GM12878 (cell line): Measurements from ENCODE around the gene RIPOR1. TPM values are rescaled to one million over a fixed set of nuclear protein-coding genes. Genes with fewer than 3 reads are reported as not detected.

Source experiments
- ATAC-seq: fragments of 200-7000 bp; cut with Tn5 transposase; 3 replicates; pipeline ENCODE4 v1.9.1; 2020; ENCODE audit warnings: mild to moderate bottlenecking, moderate library complexity
- BruUV-seq: library from RNA; stranded (reverse); fragments of 400-500 nt; replicated peaks from 2 replicates; lab custom pipeline; 2021; lab: Mats Ljungman, UMichigan
- CTCF ChIA-PET: fragments of 300-600 bp; sonication (Branson Sonifier 250); formaldehyde crosslinking; extraction: SDS; loops from one replicate; lab custom pipeline; 2021; ENCODE audit warnings: inconsistent platforms; lab: Yijun Ruan, JAX
- POLR2A ChIA-PET: fragments of 350-600 bp; formaldehyde crosslinking; extraction: SDS; loops from one replicate; lab custom pipeline; 2021; ENCODE audit warnings: inconsistent platforms; lab: Charles Lee
- RAD21 ChIA-PET: fragments of 300-600 bp; sonication (Branson Sonifier 250); formaldehyde crosslinking; loops from one replicate; lab custom pipeline; 2023; ENCODE audit warnings: antibody characterized with exemption; ENCODE audit not compliant: unreplicated experiment; lab: Charles Lee
- SMC1A ChIA-PET: fragments of 300-600 bp; sonication (Branson Sonifier 250); formaldehyde crosslinking; loops from one replicate; lab custom pipeline; 2023; ENCODE audit not compliant: unreplicated experiment, uncharacterized antibody; lab: Charles Lee
- DNase-seq: peaks from one replicate; pipeline ENCODE4 v3.0.0-alpha.2; 2011; ENCODE audit warnings: low read depth, low spot score
- FAIRE-seq: peaks from 3 replicates; lab custom pipeline; 2011; peaks lifted over from hg19 to GRCh38; lab: Jason Lieb, UNC
- H2AFZ ChIP-seq: 2 replicates; pipeline ENCODE4 v1.6.0; 2011; ENCODE audit warnings: low read depth, low read length, control low read depth; ENCODE audit not compliant: control insufficient read depth
- H3K27ac ChIP-seq: 2 replicates; pipeline ENCODE4 v1.5.1; 2011; ENCODE audit warnings: control low read depth; ENCODE audit not compliant: control insufficient read depth, insufficient read depth
- H3K27me3 ChIP-seq, 2 experiments: replicated peaks in 1 of 2; 2 replicates each; pipeline versions ENCODE4 v1.6.0 to v1.6.1; 2011; ENCODE audit warnings: low read length in 1 of 2; ENCODE audit not compliant: control insufficient read depth in 2 of 2, insufficient read depth in 2 of 2
- H3K36me3 ChIP-seq, 2 experiments: 2 replicates each; pipeline ENCODE4 v1.5.1; 2011; ENCODE audit warnings: low read length in 1 of 2; ENCODE audit not compliant: control insufficient read depth in 2 of 2, insufficient read depth in 2 of 2
- H3K4me1 ChIP-seq: 2 replicates; pipeline ENCODE4 v1.6.1; 2011; ENCODE audit warnings: mild to moderate bottlenecking, low read length, moderate library complexity, mixed read lengths; ENCODE audit not compliant: control insufficient read depth, insufficient read depth
- H3K4me2 ChIP-seq: 2 replicates; pipeline ENCODE4 v1.6.0; 2011; ENCODE audit warnings: control low read depth; ENCODE audit not compliant: control insufficient read depth, insufficient read depth
- H3K4me3 ChIP-seq: fragments of 200-600 bp; sonication (generic); 2 replicates; pipeline ENCODE4 v1.5.1; 2016
- H3K79me2 ChIP-seq: 2 replicates; pipeline ENCODE4 v1.6.0; 2011; ENCODE audit warnings: low read length; ENCODE audit not compliant: control insufficient read depth, insufficient read depth
- H3K9ac ChIP-seq: 2 replicates; pipeline ENCODE4 v1.8.0; 2011; ENCODE audit warnings: low read length, control low read depth, mixed read lengths; ENCODE audit not compliant: control insufficient read depth, insufficient read depth
- H3K9me3 ChIP-seq: replicated peaks from 3 replicates; pipeline ENCODE4 v1.5.1; 2011; ENCODE audit warnings: mild to moderate bottlenecking, low read length; ENCODE audit not compliant: control insufficient read depth, insufficient read depth
- H4K20me1 ChIP-seq: 2 replicates; pipeline ENCODE4 v1.6.0; 2011; ENCODE audit not compliant: control insufficient read depth, insufficient read depth
- ASH2L ChIP-seq: fragments of 300-600, 200-600 bp; sonication (generic); IDR thresholded peaks from 2 replicates; pipeline ENCODE4 v1.6.1; 2017; ENCODE audit warnings: low read depth, mild to moderate bottlenecking, borderline replicate concordance
- ATF2 ChIP-seq: IDR thresholded peaks from 2 replicates; pipeline ENCODE4 v1.6.1; 2012; ENCODE audit warnings: low read length, inconsistent platforms
- BMI1 ChIP-seq: fragments of 450-650 bp; IDR thresholded peaks from 2 replicates; pipeline ENCODE4 v1.6.1; 2016; ENCODE audit warnings: mild to moderate bottlenecking, moderate library complexity, borderline replicate concordance
- CHD1 ChIP-seq: IDR thresholded peaks from 2 replicates; pipeline ENCODE4 v1.6.1; 2012; ENCODE audit warnings: low read depth, low read length, improper control_type of control experiment
- CTCF ChIP-seq, 3 experiments: IDR thresholded peaks in 2 of 3; conservative IDR thresholded peaks in 1 of 3; 2 replicates each; pipeline ENCODE4 v1.5.1; 2011; ENCODE audit warnings: low read depth in 3 of 3, low read length in 3 of 3, mild to moderate bottlenecking in 3 of 3, control low read depth in 2 of 3, moderate library complexity in 2 of 3, inconsistent platforms in 1 of 3, mixed read lengths in 1 of 3; ENCODE audit not compliant: control insufficient read depth in 2 of 3, insufficient read depth in 1 of 3; ENCODE audit errors: extremely low read depth in 1 of 3
- CUX1 ChIP-seq: IDR thresholded peaks from 2 replicates; pipeline ENCODE4 v1.6.1; 2012; ENCODE audit warnings: improper control_type of control experiment, low read depth, low read length; ENCODE audit not compliant: insufficient replicate concordance
- MXI1 ChIP-seq: fragments of 150-350 bp; IDR thresholded peaks from 2 replicates; pipeline ENCODE4 v1.6.1; 2011; ENCODE audit warnings: low read depth, mild to moderate bottlenecking, inconsistent platforms, low read length, improper control_type of control experiment
- SMC3 ChIP-seq: IDR thresholded peaks from 2 replicates; pipeline ENCODE4 v1.6.1; 2011; ENCODE audit warnings: low read length, improper control_type of control experiment, borderline replicate concordance
- TCF3 ChIP-seq: IDR thresholded peaks from 2 replicates; pipeline ENCODE4 v1.6.1; 2012; ENCODE audit warnings: low read depth, mild to moderate bottlenecking, low read length, borderline replicate concordance; ENCODE audit not compliant: insufficient read depth
- ZBTB33 ChIP-seq: fragments of 450-650 bp; IDR thresholded peaks from 2 replicates; pipeline ENCODE4 v1.6.1; 2017; ENCODE audit warnings: mild to moderate bottlenecking
- ZNF217 ChIP-seq: fragments of 450-650 bp; IDR thresholded peaks from 2 replicates; pipeline ENCODE4 v1.6.1; 2017; ENCODE audit warnings: antibody characterized with exemption, mild to moderate bottlenecking
- WGBS: methylation state at CpG from one replicate; pipeline ENCODE4 v1.1.6; 2016; ENCODE audit warnings: low lambda C conversion rate; ENCODE audit not compliant: insufficient replicate concordance, insufficient coverage; ENCODE audit errors: missing lambda C conversion rate; 5-methylcytosine and 5-hydroxymethylcytosine counted together
- in situ Hi-C: fragments of 300-500 bp; cut with MboI; formaldehyde crosslinking; loops from 9 replicates; pipeline ENCODE4 v1.14.3; 2018; ENCODE audit warnings: mixed read lengths
- intact Hi-C: fragments of 100-400 bp; cut with micrococcal nuclease; formaldehyde crosslinking; loops from one replicate; pipeline ENCODE4 v1.14.2; 2022; ENCODE audit not compliant: unreplicated experiment
- polyA plus RNA-seq, 11 experiments: library from polyadenylated mRNA; depleted of rRNA in 4 of 11; unstranded in 6 of 11; stranded (reverse) in 5 of 11; fragments of >200 nt; fragmentation: Nextera tagmentation in 4 of 11; fragmentation: Illumina TruSeq in 1 of 11; extraction: Ambion mirVana in 4 of 11; extraction: Trizol in 1 of 11; gene quantifications; 1 replicate in 1 of 11; 2 replicates in 10 of 11; pipeline versions ENCODE4 v1.2.1 to v1.2.3, GENCODE V29; 2011 to 2016; ENCODE audit warnings: inconsistent platforms in 2 of 11, missing spikeins in 2 of 11, low read depth in 1 of 11
- total RNA-seq, 4 experiments: library from RNA; depleted of rRNA in 3 of 4; stranded (reverse); fragments of >200 nt in 3 of 4; fragmentation: Illumina TruSeq in 1 of 4; extraction: Trizol in 1 of 4; gene quantifications; 2 replicates each; pipeline versions ENCODE4 v1.2.1 to v1.2.3, GENCODE V29; 2013 to 2021

Gene RIPOR1
- total and polyA plus RNA-seq, 10 of the 15 experiments (the other 5 are each of a cell fraction or from before 2014, with no cell fraction given), result 0.13 to 28.5 (median 7.0) TPM

GRCh38 chr16:67514382-67514828 lies 14.2 kb upstream of the RIPOR1 start:
- in situ Hi-C loops, result no loop called here
- ChIA-PET POLR2A (interaction anchor here (0.5 to 5.9 kb wide), 6 partner anchors 13 to 354 kb away, joined by 3 to 42 read pairs (median 4); partner anchors contain the start of genes ATP6V0D1, FBXL8 and TRADD), CTCF (interaction anchor here (0.5 to 14.1 kb wide), 27 partner anchors 9 to 776 kb away, joined by 3 to 453 read pairs (median 4); partner anchors contain the start of genes AGRP, ATP6V0D1, C16orf86 and ENKD1), SMC1A (interaction anchor here (0.6 to 5.9 kb wide), 16 partner anchors 8 to 331 kb away, joined by 3 to 92 read pairs (median 3); partner anchors contain the start of genes AGRP, ATP6V0D1 and FHOD1), RAD21 (interaction anchor here (0.7 to 8.8 kb wide), 21 partner anchors 8 to 270 kb away, joined by 3 to 172 read pairs (median 4); partner anchors contain the start of genes ACD, ATP6V0D1 and CARMIL2)
- Histone ChIP-seq H4K20me1 (no peaks in the 10 kb centered on the region), H3K9ac (no peak overlapping the region; the same call in 1 of the 2 replicates), H3K79me2 (peaks cover 4% of the 10 kb centered on the region), H3K9me3 (no peaks in the 10 kb centered on the region), H3K4me1 (peaks cover 45% of the 10 kb centered on the region), H2AFZ (no peak overlapping the region), H3K4me3 (no peak overlapping the region), H3K4me2 (no peak overlapping the region), H3K27me3 (no peaks in the 10 kb centered on the region), H3K36me3 (no peaks in the 10 kb centered on the region), H3K27ac (peak overlapping the region; percentile 38; the same call in 1 of the 2 replicates)
- FAIRE-seq (peak; percentile 23), ATAC-seq (peak; percentile 71), DNase-seq (peak; percentile 90)
- intact Hi-C loops, result loop anchor here (1.0 kb wide), 4 partner anchors 20 to 86 kb away; partner anchors contain the start of gene ATP6V0D1
- WGBS, result 1% methylated on average over 8 of the region's 8 CpGs
- BruUV-seq, result no TSS peak
- TF ChIP-seq MXI1 (no peak), SMC3 (peak; percentile 87), ZNF217 (no peak), CUX1 (peak; percentile 91), CTCF (IDR thresholded peaks at IDR 0.05 in 2 of 3, conservative IDR thresholded peaks at IDR 0.05 in 1 of 3; ENCODE audit: control insufficient read depth in 2 of 3, extremely low read depth in 1 of 3, insufficient read depth in 1 of 3, low read depth in 3 of 3, low read length in 3 of 3) (peak; percentile 66 to 82 (median 71); a peak in 5 of 6 replicates), ASH2L (no peak), TCF3 (no peak), CHD1 (no peak), BMI1 (no peak), ZBTB33 (no peak), ATF2 (no peak)
